Hepatocyte (in vitro differentiated cells): ENCODE data around the gene SF3B4.

ENCODE experiments used
- EZH2 ChIP-seq: fragments of 200-600 bp; sonication (generic); IDR thresholded peaks from 2 replicates; pipeline ENCODE4 v1.6.1; 2016; ENCODE audit warnings: antibody characterized with exemption, mild to moderate bottlenecking, borderline replicate concordance
- EZH2phosphoT487 ChIP-seq: fragments of 200-600 bp; sonication (generic); IDR thresholded peaks from one replicate; pipeline ENCODE4 v1.6.1; 2018; ENCODE audit warnings: antibody characterized with exemption, mild to moderate bottlenecking, low read depth, moderate library complexity; ENCODE audit not compliant: unreplicated experiment, severe bottlenecking
- TF ChIP-seq, protein P1 (sequence below): fragments of 200-600 bp; sonication (generic); IDR thresholded peaks from 2 replicates; pipeline ENCODE4 v1.5.1; 2016; ENCODE audit warnings: antibody characterized with exemption, mild to moderate bottlenecking; ENCODE audit not compliant: poor library complexity

DNA sequence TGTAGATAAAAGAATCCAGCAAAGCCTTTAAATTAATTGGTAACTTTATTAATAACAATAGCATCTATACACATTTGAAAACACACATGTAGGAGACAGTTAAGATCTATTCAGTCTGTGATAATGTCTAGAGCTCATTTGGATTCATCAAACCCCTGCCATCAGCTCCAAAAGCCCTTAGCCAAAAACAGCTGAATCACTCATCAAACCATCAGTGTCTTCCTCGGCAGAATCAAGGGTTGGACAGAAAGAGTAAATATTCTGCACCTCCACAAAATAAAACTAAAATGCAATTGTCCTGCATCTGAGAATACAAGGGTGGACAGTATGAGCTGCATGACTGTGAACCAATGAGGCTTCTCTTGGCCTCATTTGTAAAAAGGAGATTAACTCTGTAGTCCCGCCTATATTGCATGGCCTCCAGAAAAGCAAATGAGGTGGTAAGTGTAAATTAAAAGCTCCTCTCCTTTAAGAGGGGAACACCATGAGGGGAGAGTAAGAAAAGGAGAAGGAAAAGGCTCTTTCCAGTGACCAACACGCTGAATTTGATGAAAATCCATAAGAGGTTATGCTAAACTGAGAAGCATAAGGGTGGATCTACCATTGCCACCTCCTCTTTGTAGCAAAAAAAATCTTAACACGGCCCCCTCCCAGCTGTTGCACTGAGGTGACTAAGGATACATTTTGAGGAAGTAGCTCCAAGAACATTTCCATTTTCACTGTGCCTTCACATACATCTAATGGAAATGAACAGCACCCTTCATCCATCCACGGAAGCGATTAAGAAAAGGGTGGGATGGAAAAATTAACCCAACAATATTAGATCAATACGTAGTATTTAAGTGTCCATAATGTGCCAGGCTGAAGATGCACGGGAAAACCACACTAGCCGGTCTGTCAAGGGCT lies 42.9 kb downstream of the SF3B4 start:
- TF ChIP-seq, protein P1, sequence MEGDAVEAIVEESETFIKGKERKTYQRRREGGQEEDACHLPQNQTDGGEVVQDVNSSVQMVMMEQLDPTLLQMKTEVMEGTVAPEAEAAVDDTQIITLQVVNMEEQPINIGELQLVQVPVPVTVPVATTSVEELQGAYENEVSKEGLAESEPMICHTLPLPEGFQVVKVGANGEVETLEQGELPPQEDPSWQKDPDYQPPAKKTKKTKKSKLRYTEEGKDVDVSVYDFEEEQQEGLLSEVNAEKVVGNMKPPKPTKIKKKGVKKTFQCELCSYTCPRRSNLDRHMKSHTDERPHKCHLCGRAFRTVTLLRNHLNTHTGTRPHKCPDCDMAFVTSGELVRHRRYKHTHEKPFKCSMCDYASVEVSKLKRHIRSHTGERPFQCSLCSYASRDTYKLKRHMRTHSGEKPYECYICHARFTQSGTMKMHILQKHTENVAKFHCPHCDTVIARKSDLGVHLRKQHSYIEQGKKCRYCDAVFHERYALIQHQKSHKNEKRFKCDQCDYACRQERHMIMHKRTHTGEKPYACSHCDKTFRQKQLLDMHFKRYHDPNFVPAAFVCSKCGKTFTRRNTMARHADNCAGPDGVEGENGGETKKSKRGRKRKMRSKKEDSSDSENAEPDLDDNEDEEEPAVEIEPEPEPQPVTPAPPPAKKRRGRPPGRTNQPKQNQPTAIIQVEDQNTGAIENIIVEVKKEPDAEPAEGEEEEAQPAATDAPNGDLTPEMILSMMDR, result no peak
- TF ChIP-seq EZH2 (no peak), EZH2phosphoT487 (no peak)
